Psoas muscle (tissue), 8 donors: ENCODE data around the gene CKAP2L. TPM values are rescaled to one million over a fixed set of nuclear protein-coding genes. Genes with fewer than 3 reads are reported as not detected.

Source experiments
- ATAC-seq, 4 donors: fragments of 200-7000 bp; cut with Tn5 transposase; one replicate each; pipeline ENCODE4 v1.9.1; 2020; ENCODE audit warnings: moderate library complexity in 3 of 4, mild to moderate bottlenecking in 2 of 4
- DNase-seq, 2 donors: peaks; one replicate each; pipeline ENCODE4 v3.0.0-alpha.2; 2020
- H3K27ac ChIP-seq: fragments of 200-600 bp; one replicate; pipeline ENCODE4 v1.8.0; 2022
- H3K27me3 ChIP-seq, 3 donors: fragments of 200-600 bp in 1 of 3; one replicate each; pipeline versions ENCODE4 v1.6.1 to v1.8.0; 2013 to 2022; ENCODE audit warnings: low read length in 2 of 3, mild to moderate bottlenecking in 2 of 3, moderate library complexity in 1 of 3; ENCODE audit not compliant: insufficient read depth in 3 of 3
- H3K36me3 ChIP-seq, 2 donors: fragments of 200-600 bp in 1 of 2; one replicate each; pipeline versions ENCODE4 v1.6.1 to v1.8.0; 2013 to 2022; ENCODE audit warnings: low read depth in 1 of 2, mild to moderate bottlenecking in 1 of 2, moderate library complexity in 1 of 2; ENCODE audit not compliant: insufficient read depth in 1 of 2
- H3K4me1 ChIP-seq: fragments of 200-600 bp; one replicate; pipeline ENCODE4 v1.8.0; 2022
- H3K4me3 ChIP-seq: fragments of 200-600 bp; one replicate; pipeline ENCODE4 v1.8.0; 2022; ENCODE audit warnings: mild to moderate bottlenecking
- H3K9me3 ChIP-seq: fragments of 200-600 bp; one replicate; pipeline ENCODE4 v1.8.0; 2022
- WGBS, 3 donors: extraction: QIAGEN DNeasy Blood & Tissue Kit; methylation state at CpG; one replicate each; pipeline versions ENCODE4 v1.1.6 to v1.1.7; 2013; 5-methylcytosine and 5-hydroxymethylcytosine counted together
- intact Hi-C, 2 donors: fragments of 100-400 bp; cut with DNase I; formaldehyde crosslinking; loops; one replicate each; pipeline versions ENCODE4 v1.11.0 to v1.14.2; 2022
- polyA plus RNA-seq, 3 donors: library from polyadenylated mRNA; stranded (reverse); fragments of 200-250 nt; gene quantifications; one replicate each; pipeline ENCODE4 v1.2.3, GENCODE V29; 2013
- total RNA-seq, 4 donors: library from RNA; stranded (reverse); fragmentation: NEBNext Ultra II Directional in 2 of 4; extraction: Animal tissue kit (Norgen Biotek cat#: 25700) in 2 of 4; gene quantifications; one replicate each; pipeline versions ENCODE4 v1.2.1 to v1.2.4, GENCODE V29; 2021 to 2023
- TF ChIP-seq, protein P1 (sequence below): fragments of 200-600 bp; IDR thresholded peaks from one replicate; pipeline ENCODE4 v1.8.0; 2022; ENCODE audit warnings: antibody characterized with exemption
- donor health status: healthy with polysubstance abuse.
- donor health status: DM: no; HTN: no; CAD: no; lungs with moderate emphysema.
- donor health status: Bipolar disorder and iron deficiency.
- donor health status: healthy.
- donor health status: DM: yes; HTN: yes; CAD: no.
- donor health status: DM: no; HTN: no; CAD: no.
- donor health status: DM: no; HTN: no; CAD: no.
- donor health status: DM: yes; HTN: yes; CAD: no.

The CKAP2L gene
- total and polyA plus RNA-seq, 7 donors: 0.05 to 0.19 (median 0.09) TPM; not detected in 3

DNA sequence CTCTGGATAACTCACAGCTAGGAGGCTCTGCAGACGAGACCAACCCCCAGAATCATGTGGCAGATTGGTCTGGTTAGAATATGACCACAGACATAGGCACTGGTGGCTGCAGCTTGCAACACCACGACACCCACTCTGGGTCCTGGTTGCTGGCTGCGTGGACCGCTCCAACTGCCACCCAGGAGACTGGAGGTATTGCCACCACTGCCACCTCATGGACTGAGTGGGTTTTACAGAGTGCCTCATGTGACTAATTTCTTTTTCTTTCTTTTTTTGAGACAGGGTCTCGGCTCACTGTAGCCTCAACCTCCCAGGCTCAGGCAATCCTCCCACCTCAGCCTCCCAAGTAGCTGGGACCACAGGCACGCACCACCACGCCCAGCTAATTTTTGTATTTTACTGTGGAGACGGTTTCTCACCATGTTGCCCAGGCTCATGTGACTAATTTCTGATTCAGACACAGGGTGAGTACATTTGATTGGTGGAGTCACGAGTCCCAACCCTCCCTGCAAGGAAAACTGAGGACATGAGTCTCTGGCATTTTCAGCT, 73.5 kb downstream of the CKAP2L start:
- Histone ChIP-seq H3K4me3 (peak overlapping the region; percentile 9), H3K9me3 (no peaks in the 10 kb centered on the region), H3K27me3 (no peaks in the 10 kb centered on the region), H3K27ac (no peak overlapping the region), H3K36me3 (no peaks in the 10 kb centered on the region), H3K4me1 (no peaks in the 10 kb centered on the region)
- intact Hi-C loops: loop anchor here (2.0 to 5.0 kb wide), 3 partner anchors 64 to 89 kb away; no protein-coding TSS in a partner anchor
- TF ChIP-seq, protein P1, sequence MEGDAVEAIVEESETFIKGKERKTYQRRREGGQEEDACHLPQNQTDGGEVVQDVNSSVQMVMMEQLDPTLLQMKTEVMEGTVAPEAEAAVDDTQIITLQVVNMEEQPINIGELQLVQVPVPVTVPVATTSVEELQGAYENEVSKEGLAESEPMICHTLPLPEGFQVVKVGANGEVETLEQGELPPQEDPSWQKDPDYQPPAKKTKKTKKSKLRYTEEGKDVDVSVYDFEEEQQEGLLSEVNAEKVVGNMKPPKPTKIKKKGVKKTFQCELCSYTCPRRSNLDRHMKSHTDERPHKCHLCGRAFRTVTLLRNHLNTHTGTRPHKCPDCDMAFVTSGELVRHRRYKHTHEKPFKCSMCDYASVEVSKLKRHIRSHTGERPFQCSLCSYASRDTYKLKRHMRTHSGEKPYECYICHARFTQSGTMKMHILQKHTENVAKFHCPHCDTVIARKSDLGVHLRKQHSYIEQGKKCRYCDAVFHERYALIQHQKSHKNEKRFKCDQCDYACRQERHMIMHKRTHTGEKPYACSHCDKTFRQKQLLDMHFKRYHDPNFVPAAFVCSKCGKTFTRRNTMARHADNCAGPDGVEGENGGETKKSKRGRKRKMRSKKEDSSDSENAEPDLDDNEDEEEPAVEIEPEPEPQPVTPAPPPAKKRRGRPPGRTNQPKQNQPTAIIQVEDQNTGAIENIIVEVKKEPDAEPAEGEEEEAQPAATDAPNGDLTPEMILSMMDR: peak; percentile 73
- peak; percentile 64 to 73 for DNase-seq
- ATAC-seq: peak; percentile 89 to 97 (median 92)
- WGBS, 3 donors: 34 to 49% (median 38%) methylated on average over 9 of the region's 9 CpGs

DNA sequence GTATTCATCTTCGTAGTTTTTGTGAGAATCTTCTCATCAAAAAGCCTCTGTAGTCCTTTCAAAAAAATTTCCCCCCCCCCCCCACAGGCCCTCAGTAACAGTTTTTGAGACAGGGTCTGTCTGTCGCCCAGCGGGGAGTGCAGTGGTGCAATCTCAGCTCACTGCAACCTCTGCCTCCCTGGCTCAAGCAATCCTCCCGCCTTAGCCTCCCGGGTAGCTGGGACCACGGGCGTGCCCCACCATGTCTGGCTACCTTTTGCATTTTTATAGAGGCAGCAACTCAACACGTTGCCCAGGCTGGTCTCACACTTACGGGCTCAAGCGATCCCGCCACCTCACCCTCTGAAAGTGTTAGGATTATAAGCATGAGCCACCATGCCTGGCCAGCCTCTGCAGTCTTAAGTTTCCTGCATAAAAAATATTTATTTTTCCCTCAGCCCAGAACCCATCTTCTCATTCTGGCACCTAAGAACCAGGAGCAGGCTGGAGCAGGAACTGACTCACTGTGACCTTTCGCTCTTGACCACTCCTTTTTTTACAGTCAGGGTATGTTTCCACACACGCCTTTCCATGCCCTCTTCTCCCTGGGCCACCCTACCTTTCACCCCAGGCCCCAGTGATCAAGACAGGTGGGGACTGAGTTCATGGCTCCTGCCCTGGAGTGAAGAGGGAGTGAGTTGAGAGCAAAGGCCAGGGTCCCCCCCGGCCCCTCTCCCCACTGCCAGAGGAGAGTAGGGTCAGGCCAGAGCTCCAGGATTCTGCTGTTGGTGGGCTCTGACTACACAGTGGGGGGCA, 76.1 kb downstream of the CKAP2L start:
- intact Hi-C loops: no loop called here
- WGBS, 3 donors: 93 to 95% (median 93%) methylated on average over 14 of the region's 14 CpGs

DNA sequence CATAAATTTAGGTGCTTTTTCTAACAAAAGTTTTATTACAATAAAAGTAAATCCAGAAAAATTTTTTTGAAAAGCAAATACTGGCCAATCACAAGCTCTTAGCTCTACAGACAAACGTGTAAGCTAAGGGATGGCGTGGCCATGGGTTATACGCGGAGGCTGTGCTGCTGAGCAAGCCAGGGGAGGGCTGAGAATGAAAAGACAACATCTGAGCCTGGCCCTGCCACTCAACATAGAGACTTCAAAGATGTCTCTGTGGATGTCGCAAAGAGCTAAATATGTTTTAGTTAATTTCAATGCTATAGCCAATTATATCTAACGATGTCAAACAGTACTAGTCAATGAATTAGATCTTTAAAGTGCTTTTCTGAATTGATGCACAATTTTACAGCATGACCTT, 76.9 kb downstream of the CKAP2L start:
- H3K4me1 ChIP-seq: peaks cover 11% of the 10 kb centered on the region
- ATAC-seq (no peak), DNase-seq (no peak)
- TF ChIP-seq, protein P1: no peak
- no peaks in the 10 kb centered on the region for H3K36me3 ChIP-seq
- no peaks in the 10 kb centered on the region for H3K27me3 ChIP-seq
- no peak overlapping the region for H3K27ac ChIP-seq
- H3K4me3 ChIP-seq: no peak overlapping the region
- 87 to 92% (median 89%) methylated on average over 6 of the region's 6 CpGs for WGBS, 3 donors
- H3K9me3 ChIP-seq: peaks cover 3% of the 10 kb centered on the region
- intact Hi-C loops: no loop called here

More for the DNA sequence above, 76.1 kb downstream of the CKAP2L start:
- H3K27me3 ChIP-seq: no peaks in the 10 kb centered on the region
- H3K9me3 ChIP-seq: peaks cover 3% of the 10 kb centered on the region
- TF ChIP-seq, protein P1: no peak
- ATAC-seq: no peak
- no peak for DNase-seq
- H3K36me3 ChIP-seq: no peaks in the 10 kb centered on the region
- no peak overlapping the region for H3K4me3 ChIP-seq
- peaks cover 11% of the 10 kb centered on the region for H3K4me1 ChIP-seq
- no peak overlapping the region for H3K27ac ChIP-seq

Other genes starting within 250 kb of the CKAP2L start
- 10 to 100 TPM; 12.2 to 22.8 (median 19.4) TPM for gene POLR1B, start 222.1 kb downstream of the CKAP2L start, total RNA-seq
- gene POLR1B, start 222.1 kb downstream of the CKAP2L start, polyA plus RNA-seq: 10 to 100 TPM in 2 of 3 donors, 1 to 10 TPM in 1; 6.5 to 13.2 (median 12.9) TPM
- gene CHCHD5, start 180.0 kb downstream of the CKAP2L start, total RNA-seq: 10 to 100 TPM; 28.3 to 37.3 (median 32.8) TPM
- gene CHCHD5, start 180.0 kb downstream of the CKAP2L start, polyA plus RNA-seq: 10 to 100 TPM; 30.4 to 47.8 (median 30.7) TPM
- gene SLC20A1, start 118.7 kb downstream of the CKAP2L start, total RNA-seq: 10 to 100 TPM; 11.8 to 23.6 (median 17.8) TPM
- gene SLC20A1, start 118.7 kb downstream of the CKAP2L start, polyA plus RNA-seq: 10 to 100 TPM; 11.1 to 37.1 (median 16.0) TPM
- not detected for gene NT5DC4, start 43.6 kb downstream of the CKAP2L start, total RNA-seq
- not detected for gene NT5DC4, start 43.6 kb downstream of the CKAP2L start, polyA plus RNA-seq
- gene IL1A, start 19.9 kb upstream of the CKAP2L start, total RNA-seq: under 1 TPM in 1 of 4 donors, not detected in 3; 0.12 TPM
- gene IL1A, start 19.9 kb upstream of the CKAP2L start, polyA plus RNA-seq: under 1 TPM in 1 of 3 donors, not detected in 2; 0.08 TPM
- gene IL1B, start 72.2 kb upstream of the CKAP2L start, total RNA-seq: under 1 TPM in 3 of 4 donors, not detected in 1; 0.25 to 0.42 (median 0.28) TPM
- under 1 TPM; 0.06 to 0.38 (median 0.25) TPM for gene IL1B, start 72.2 kb upstream of the CKAP2L start, polyA plus RNA-seq
- not detected for gene IL37, start 146.6 kb upstream of the CKAP2L start, total RNA-seq
- gene IL37, start 146.6 kb upstream of the CKAP2L start, polyA plus RNA-seq: not detected
- not detected for gene IL36G, start 213.4 kb upstream of the CKAP2L start, total RNA-seq
- gene IL36G, start 213.4 kb upstream of the CKAP2L start, polyA plus RNA-seq: not detected
- gene IL36A, start 240.8 kb upstream of the CKAP2L start, total RNA-seq: not detected
- gene IL36A, start 240.8 kb upstream of the CKAP2L start, polyA plus RNA-seq: not detected